T47D (cell line): ENCODE results near the gene LIX1.

Experiments used
- DNase-seq, 2 experiments: peaks; one replicate each; pipeline versions ENCODE4 v3.0.0 to v3.0.0-alpha.2; 2011 to 2012; ENCODE audit warnings: low read depth in 1 of 2, low spot score in 1 of 2
- JUND ChIP-seq: IDR thresholded peaks from 2 replicates; pipeline ENCODE4 v1.6.1; 2012; ENCODE audit warnings: low read depth
- in situ Hi-C: cut with HindIII; loops from 2 replicates; pipeline ENCODE4 v1.10.0; 2016; ENCODE audit warnings: low sequenced_read_pairs, low pct_unique_long_range_greater_than_20kb

LIX1 gene

GRCh38 chr5:97133101-97133500 lies 9.3 kb downstream of the LIX1 start:
- in situ Hi-C loops = no loop called here
- TF ChIP-seq JUND = no peak
- no peak for DNase-seq

DNA sequence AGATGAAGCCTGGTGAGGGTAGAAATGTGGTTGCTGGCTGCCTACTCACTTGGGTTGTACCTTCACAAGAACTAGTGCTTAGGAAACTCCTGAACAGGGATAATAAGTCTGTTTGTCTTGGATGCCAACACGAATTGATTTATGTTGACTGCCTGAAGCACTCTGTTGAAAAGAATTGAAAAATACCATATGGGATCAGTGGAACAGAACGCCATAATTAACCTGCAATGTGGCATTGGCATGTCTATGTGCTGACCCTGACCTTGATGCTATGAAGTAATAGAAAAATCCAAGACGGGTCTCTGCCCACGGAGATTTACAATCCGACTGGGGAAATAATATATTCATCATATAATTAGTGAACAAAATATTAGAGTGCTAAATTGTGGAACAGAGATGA lies 10.5 kb downstream of the LIX1 start:
- in situ Hi-C loops = no loop called here
- no peak for TF ChIP-seq JUND

GRCh38 chr5:97131139-97131710 lies 11.2 kb downstream of the LIX1 start:
- TF ChIP-seq JUND = no peak
- in situ Hi-C loops = no loop called here

More for the DNA sequence above, 10.5 kb downstream of the LIX1 start:
- DNase-seq = no peak

DNA sequence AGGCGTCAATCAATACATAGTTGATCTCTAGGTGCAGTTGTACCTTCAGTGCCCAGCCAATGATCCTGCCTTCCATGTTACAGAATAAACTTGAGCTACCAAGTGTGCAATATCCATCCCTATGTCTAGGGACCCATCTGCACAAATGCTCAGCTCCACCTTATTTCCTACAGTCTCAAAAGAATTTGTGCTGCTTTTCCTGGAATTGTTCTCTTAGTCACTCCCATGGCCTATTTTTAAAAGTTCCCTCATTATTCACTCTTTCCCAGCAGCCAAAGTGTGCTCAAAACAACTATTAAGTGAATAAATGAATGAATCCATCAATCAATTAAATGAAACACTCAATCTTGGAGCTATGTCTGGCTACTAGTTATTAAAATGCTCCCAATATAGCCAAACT lies 14.7 kb downstream of the LIX1 start:
- TF ChIP-seq JUND = no peak
- no peak for DNase-seq
- in situ Hi-C loops = no loop called here

More at GRCh38 chr5:97131139-97131710, 11.2 kb downstream of the LIX1 start:
- DNase-seq = no peak

DNA sequence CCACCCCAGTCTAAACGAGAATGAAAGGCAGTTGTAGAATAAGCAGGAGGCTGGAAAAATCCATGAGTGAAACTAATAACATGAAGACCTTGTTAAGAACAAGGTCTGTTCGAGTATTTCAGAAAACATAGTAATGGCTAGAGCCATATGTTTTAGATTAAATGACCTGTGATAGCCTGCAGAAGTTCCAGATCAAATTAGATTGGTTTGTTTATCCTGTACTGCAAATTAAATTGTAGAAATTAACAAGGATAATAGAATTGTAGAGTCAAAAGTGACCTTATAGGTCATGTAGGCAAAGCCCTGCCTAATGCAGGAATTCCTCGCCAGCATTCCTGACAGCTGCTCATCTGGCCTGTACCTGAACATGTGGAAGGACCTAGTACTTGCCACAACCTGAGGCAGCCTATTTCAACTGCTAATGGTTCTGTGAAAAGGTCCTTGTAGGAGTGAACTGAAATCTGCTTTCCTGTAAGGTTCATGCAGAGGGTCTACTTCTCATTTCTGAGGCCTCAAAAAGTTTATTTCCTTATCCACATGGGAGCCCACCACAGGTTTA lies 17.2 kb downstream of the LIX1 start:
- in situ Hi-C loops = no loop called here
- no peak for DNase-seq
- TF ChIP-seq JUND = no peak

GRCh38 chr5:97124335-97124734 lies 18.1 kb downstream of the LIX1 start:
- no peak for DNase-seq
- TF ChIP-seq JUND = no peak
- in situ Hi-C loops = no loop called here

DNA sequence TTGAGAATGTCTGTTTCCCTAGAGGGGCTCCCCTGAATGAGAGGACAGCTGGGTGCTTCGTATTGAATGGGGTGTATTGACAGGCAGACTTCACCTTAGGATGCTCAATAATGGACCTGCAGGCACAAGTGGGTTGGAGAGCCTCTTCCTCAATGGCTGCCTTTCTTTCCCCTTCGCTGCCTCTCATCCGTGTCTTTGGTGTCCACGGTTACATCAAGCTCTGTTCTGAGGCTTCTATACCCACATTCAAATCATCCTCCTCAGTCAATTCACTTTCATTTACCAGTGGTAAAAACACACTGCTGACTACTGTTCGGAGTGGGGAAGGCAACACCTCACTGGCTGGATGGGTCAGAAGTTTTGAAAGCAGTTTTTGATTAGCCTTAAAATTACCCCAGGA lies 20.6 kb downstream of the LIX1 start:
- no peak for DNase-seq
- in situ Hi-C loops = no loop called here
- TF ChIP-seq JUND = no peak

DNA sequence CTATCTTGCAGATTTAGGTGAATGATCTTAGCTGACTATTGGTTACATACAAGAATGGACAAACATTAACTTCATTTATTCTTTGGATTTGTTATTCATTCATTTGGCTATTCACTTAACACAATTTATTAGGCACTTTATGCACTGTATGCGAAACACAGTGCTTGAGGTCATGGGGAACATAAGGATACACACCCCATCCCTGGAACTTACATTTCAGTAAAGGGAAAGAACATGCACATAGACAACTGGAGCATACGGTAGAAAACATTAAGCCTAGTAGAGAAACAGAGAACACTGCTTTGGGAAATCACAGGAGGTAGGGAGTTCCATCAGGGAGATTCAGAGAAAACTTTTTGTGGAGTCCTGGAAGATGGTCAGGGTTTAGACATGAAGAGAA lies 22.2 kb downstream of the LIX1 start:
- in situ Hi-C loops = no loop called here
- no peak for TF ChIP-seq JUND
- DNase-seq = no peak

DNA sequence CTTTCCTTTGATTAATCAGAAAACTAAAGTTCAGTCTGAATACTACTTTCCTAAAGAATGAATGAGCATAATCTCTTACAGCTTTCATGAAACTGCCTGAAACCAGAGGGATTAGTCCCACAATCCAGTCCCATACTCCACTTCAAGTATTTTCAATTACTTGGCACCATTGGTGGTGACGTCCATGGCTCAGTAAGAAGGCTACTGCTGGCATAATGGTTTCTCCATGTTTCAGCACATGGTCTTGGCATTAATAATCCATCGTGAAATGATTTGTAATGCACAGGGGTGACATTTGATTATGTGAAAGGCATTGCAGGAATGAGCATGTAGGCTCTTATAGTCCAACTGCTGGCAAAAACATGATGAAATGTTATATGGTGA lies 23.4 kb downstream of the LIX1 start:
- no peak for DNase-seq
- TF ChIP-seq JUND = no peak
- in situ Hi-C loops = no loop called here

GRCh38 chr5:97118261-97119006 lies 24.0 kb downstream of the LIX1 start:
- TF ChIP-seq JUND = no peak
- in situ Hi-C loops = no loop called here
- no peak for DNase-seq

- DNase-seq = no peak
- no peak for TF ChIP-seq JUND
- in situ Hi-C loops = no loop called here
These were observed 26.5 kb downstream of the LIX1 start for GRCh38 chr5:97115932-97116331.

DNA sequence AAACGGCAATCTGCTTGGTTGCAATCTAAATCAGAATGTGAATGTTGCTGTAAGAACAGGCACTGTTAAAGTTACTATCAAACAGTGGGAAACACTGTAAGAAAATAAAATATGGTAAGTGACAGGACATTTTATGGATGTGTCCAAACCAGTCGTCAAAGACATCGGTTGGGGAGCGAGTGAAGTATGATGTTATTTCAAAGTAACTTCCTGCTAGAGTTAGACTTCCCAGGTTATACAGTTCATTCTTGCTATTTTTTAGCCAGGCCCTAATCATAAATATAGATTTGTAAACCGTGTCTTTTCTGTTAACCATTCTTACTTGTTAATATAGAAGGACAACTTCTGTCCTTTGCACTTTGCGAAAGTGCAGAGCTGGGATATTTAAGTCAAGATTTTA lies 30.2 kb downstream of the LIX1 start:
- no peak for DNase-seq
- in situ Hi-C loops = no loop called here
- no peak for TF ChIP-seq JUND

DNA sequence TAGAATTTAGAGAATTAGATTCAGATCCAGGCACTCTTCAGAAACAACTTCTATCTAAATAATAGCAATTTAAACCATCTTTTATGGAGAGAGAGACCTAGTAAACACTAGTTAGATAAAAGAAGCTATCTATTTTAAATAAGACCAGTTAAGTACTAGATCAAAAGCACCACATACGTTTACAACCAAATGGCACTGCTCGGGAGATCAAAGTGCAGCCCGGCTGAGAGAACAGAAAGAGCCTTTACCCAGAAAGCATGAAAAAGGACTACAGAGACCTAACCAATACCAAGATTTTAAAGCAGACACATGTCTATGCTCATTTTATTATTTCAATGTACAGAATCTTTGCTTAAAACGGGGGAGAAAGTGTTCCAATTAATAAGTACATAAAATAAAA lies 30.8 kb downstream of the LIX1 start:
- TF ChIP-seq JUND = no peak
- no peak for DNase-seq
- in situ Hi-C loops = no loop called here
